Endothelial cell of umbilical vein (primary cell): ENCODE results near the gene CCDC183. TPM values are rescaled to one million over a fixed set of nuclear protein-coding genes. Genes with fewer than 3 reads are reported as not detected.

Source experiments
- BruUV-seq: library from RNA; stranded (reverse); fragments of 400-500 nt; replicated peaks from 2 replicates; lab custom pipeline; 2021; lab: Mats Ljungman, UMichigan
- CTCF ChIA-PET: fragments of 300-600, 350-600 bp; sonication (Branson Sonifier 250); formaldehyde crosslinking; loops from one replicate; lab custom pipeline; 2021; ENCODE audit warnings: antibody characterized with exemption, inconsistent platforms; lab: Charles Lee
- POLR2A ChIA-PET: fragments of 300-600, 350-600 bp; sonication (Branson Sonifier 250); formaldehyde crosslinking; loops from one replicate; lab custom pipeline; 2021; ENCODE audit warnings: antibody characterized with exemption, inconsistent platforms; lab: Charles Lee
- DNase-seq: peaks from one replicate; pipeline ENCODE4 v3.0.0-alpha.2; 2011; ENCODE audit warnings: low read depth, low spot score
- FAIRE-seq: peaks from 2 replicates; lab custom pipeline; 2011; peaks lifted over from hg19 to GRCh38; lab: Jason Lieb, UNC
- H2AFZ ChIP-seq: 2 replicates; pipeline ENCODE4 v1.6.0; 2012; ENCODE audit warnings: low read depth, low read length, control low read depth, inconsistent platforms
- H3K27ac ChIP-seq: 2 replicates; pipeline ENCODE4 v1.5.1; 2011; ENCODE audit warnings: low read depth, mild to moderate bottlenecking, control low read depth, low read length, moderate library complexity; ENCODE audit not compliant: insufficient read depth
- H3K27me3 ChIP-seq, 2 experiments: 2 replicates each; pipeline versions ENCODE4 v1.6.0 to v1.6.1; 2011; ENCODE audit warnings: low read length in 2 of 2, mixed read lengths in 1 of 2; ENCODE audit not compliant: control insufficient read depth in 2 of 2, insufficient read depth in 2 of 2
- H3K36me3 ChIP-seq, 2 experiments: 2 replicates in 1 of 2; 3 replicates in 1 of 2; pipeline ENCODE4 v1.5.1; 2011; ENCODE audit warnings: low read length in 2 of 2, mild to moderate bottlenecking in 1 of 2, moderate library complexity in 1 of 2; ENCODE audit not compliant: control insufficient read depth in 2 of 2, insufficient read depth in 2 of 2; ENCODE audit errors: extremely low read depth in 1 of 2
- H3K4me1 ChIP-seq: 3 replicates; pipeline ENCODE4 v1.5.1; 2011; ENCODE audit warnings: mild to moderate bottlenecking, low read length; ENCODE audit not compliant: control insufficient read depth, insufficient read depth; ENCODE audit errors: extremely low read depth
- H3K4me2 ChIP-seq: 2 replicates; pipeline ENCODE4 v1.6.1; 2011; ENCODE audit warnings: low read length, control low read depth, mixed read lengths; ENCODE audit not compliant: insufficient read depth
- H3K4me3 ChIP-seq, 3 experiments: fragments of 200-600 bp in 1 of 3; sonication (generic), shearing (Covaris generic) in 1 of 3; replicated peaks in 1 of 3; 2 replicates each; pipeline ENCODE4 v1.5.1; 2011 to 2016; ENCODE audit warnings: control low read depth in 3 of 3, low read length in 3 of 3, mild to moderate bottlenecking in 2 of 3, inconsistent platforms in 1 of 3, low read depth in 1 of 3, moderate library complexity in 1 of 3; ENCODE audit not compliant: insufficient read depth in 1 of 3
- H3K79me2 ChIP-seq: 2 replicates; pipeline ENCODE4 v1.6.0; 2012; ENCODE audit warnings: low read length, inconsistent platforms; ENCODE audit not compliant: control insufficient read depth, insufficient read depth
- H3K9ac ChIP-seq: replicated peaks from 2 replicates; pipeline ENCODE3; 2011; ENCODE audit warnings: low read length, control low read depth; ENCODE audit not compliant: insufficient read depth; ENCODE audit errors: extremely low read depth
- H3K9me1 ChIP-seq: replicated peaks from 3 replicates; pipeline ENCODE4 v1.6.0; 2011; ENCODE audit warnings: mild to moderate bottlenecking, low read length; ENCODE audit not compliant: control insufficient read depth, insufficient read depth; ENCODE audit errors: extremely low read depth
- H3K9me3 ChIP-seq: replicated peaks from 2 replicates; pipeline ENCODE4 v1.5.1; 2012; ENCODE audit warnings: low read length, inconsistent platforms; ENCODE audit not compliant: control insufficient read depth, insufficient read depth
- H4K20me1 ChIP-seq: replicated peaks from 2 replicates; pipeline ENCODE3; 2011; ENCODE audit warnings: mild to moderate bottlenecking, low read length; ENCODE audit not compliant: control insufficient read depth, insufficient read depth; ENCODE audit errors: extremely low read depth
- POLR2A ChIP-seq: IDR thresholded peaks from 2 replicates; pipeline ENCODE4 v1.6.1; 2012; ENCODE audit warnings: low read depth, mild to moderate bottlenecking, control low read depth, low read length
- dilution Hi-C: fragments of 300-500 bp; cut with MboI; formaldehyde crosslinking; loops from one replicate; pipeline ENCODE4 v1.15.0; 2019; ENCODE audit warnings: low sequenced_read_pairs; ENCODE audit not compliant: extremely low pct_ligation_motif_present
- intact Hi-C: fragments of 100-400 bp; cut with micrococcal nuclease; formaldehyde crosslinking; loops from one replicate; pipeline ENCODE4 v1.10.0; 2022
- polyA plus RNA-seq, 4 experiments: library from polyadenylated mRNA; depleted of rRNA in 3 of 4; stranded (reverse) in 3 of 4; unstranded in 1 of 4; fragments of >200 nt; gene quantifications; 2 replicates each; pipeline versions ENCODE4 v1.2.1 to v1.2.3, GENCODE V29; 2011 to 2012; ENCODE audit warnings: missing spikeins in 1 of 4
- total RNA-seq: library from RNA; stranded (reverse); gene quantifications from 2 replicates; pipeline ENCODE4 v1.2.3, GENCODE V29; 2021
- TF ChIP-seq, protein P1 (sequence below), 2 donors: IDR thresholded peaks; 1 replicate in 1 of 2; 2 replicates in 1 of 2; pipeline ENCODE4 v1.5.1; 2011; ENCODE audit warnings: low read length in 2 of 2, mild to moderate bottlenecking in 2 of 2, moderate library complexity in 2 of 2, control low read depth in 1 of 2, inconsistent platforms in 1 of 2, low read depth in 1 of 2; ENCODE audit not compliant: insufficient read depth in 1 of 2; ENCODE audit errors: extremely low read depth in 1 of 2

CCDC183 gene
- total and polyA plus RNA-seq, 2 donors (not counting 3 experiments of a cell fraction or from before 2014, with no cell fraction given) = 0.50 TPM; not detected in 1

DNA sequence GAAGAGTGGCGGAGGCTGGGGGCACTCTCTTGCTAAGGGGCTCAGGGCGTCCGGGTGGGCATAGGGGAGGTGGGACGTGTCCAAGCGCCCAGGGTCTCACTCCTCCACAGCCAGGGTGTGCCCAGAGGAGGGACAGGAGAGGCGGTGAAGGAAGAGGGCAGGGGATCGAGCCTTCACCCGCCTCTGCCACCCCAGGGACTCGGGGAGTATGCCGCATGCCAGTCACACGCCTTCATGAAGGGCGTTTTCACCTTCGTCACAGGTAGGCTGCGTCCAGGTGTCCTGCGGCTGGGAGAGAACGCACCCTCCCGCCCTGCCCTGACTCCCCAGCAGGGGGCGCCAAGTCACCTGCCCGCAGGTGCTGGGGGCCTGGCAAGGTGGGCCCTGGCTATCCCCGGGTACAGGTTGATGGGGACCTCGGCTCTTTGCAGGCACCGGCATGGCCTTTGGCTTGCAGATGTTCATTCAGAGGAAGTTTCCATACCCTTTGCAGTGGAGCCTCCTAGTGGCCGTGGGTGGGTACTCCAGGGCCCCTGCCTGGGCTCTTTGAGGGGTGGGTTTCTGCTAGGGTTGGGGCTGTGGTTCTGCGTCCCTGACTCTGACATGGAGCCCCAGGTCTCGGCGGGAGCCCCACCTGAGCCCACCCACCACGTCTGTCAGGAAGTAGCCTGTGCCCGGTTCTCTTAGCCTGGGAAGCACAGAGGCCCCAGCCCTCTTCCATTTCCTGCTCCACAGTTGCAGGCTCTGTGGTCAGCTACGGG lies 4.4 kb upstream of the CCDC183 start:
- CTCF ChIA-PET = interaction anchor here (1.1 to 2.0 kb wide), 4 partner anchors 10 to 17 kb away, joined by 3 to 8 read pairs (median 5); partner anchors contain the start of gene RABL6
- peak; percentile 26 for DNase-seq

More for the DNA sequence above, 4.4 kb upstream of the CCDC183 start:
- Histone ChIP-seq H2AFZ (peak overlapping the region; percentile 73), H3K4me1 (peaks cover 7% of the 10 kb centered on the region), H3K9me1 (no peaks in the 10 kb centered on the region), H3K27ac (peak overlapping the region; percentile 31), H3K4me3 (peak overlapping the region; percentile 54 to 72 (median 59)), H3K27me3 (peaks cover 4 to 6% of the 10 kb centered on the region in 2 experiments), H3K9me3 (no peaks in the 10 kb centered on the region), H3K4me2 (peak overlapping the region; percentile 64), H3K9ac (peak overlapping the region; percentile 60), H3K79me2 (peaks cover 1% of the 10 kb centered on the region), H4K20me1 (no peaks in the 10 kb centered on the region), H3K36me3 (peaks cover 0 to 2% of the 10 kb centered on the region in 2 experiments)
- intact Hi-C loops (loop anchor here (1.0 to 5.0 kb wide), 4 partner anchors 56 to 244 kb away; partner anchors contain the start of genes PHPT1 and TRAF2), dilution Hi-C loops (no loop called here)
- no peak for TF ChIP-seq POLR2A
- TF ChIP-seq, protein P1, sequence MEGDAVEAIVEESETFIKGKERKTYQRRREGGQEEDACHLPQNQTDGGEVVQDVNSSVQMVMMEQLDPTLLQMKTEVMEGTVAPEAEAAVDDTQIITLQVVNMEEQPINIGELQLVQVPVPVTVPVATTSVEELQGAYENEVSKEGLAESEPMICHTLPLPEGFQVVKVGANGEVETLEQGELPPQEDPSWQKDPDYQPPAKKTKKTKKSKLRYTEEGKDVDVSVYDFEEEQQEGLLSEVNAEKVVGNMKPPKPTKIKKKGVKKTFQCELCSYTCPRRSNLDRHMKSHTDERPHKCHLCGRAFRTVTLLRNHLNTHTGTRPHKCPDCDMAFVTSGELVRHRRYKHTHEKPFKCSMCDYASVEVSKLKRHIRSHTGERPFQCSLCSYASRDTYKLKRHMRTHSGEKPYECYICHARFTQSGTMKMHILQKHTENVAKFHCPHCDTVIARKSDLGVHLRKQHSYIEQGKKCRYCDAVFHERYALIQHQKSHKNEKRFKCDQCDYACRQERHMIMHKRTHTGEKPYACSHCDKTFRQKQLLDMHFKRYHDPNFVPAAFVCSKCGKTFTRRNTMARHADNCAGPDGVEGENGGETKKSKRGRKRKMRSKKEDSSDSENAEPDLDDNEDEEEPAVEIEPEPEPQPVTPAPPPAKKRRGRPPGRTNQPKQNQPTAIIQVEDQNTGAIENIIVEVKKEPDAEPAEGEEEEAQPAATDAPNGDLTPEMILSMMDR (IDR thresholded peaks at IDR 0.05; ENCODE audit: extremely low read depth in 1 of 2, insufficient read depth in 1 of 2, low read depth in 1 of 2, low read length in 2 of 2) = peak; percentile 89 to 96
- FAIRE-seq = peak; percentile 56
- BruUV-seq = no TSS peak
- POLR2A ChIA-PET = no interaction called here
